Measurements from ENCODE around the gene GHRL.

The GHRL gene

GRCh38 chr3:10238345-10239183 lies 54.2 kb downstream of the GHRL start:
- DNase-seq, result peak; percentile 42 to 47
